Amniotic epithelial cell (primary cell): Measurements from ENCODE around the gene USP35.

Experiments
- DNase-seq: peaks from one replicate; pipeline ENCODE4 v3.0.0-alpha.2; 2010; ENCODE audit warnings: low read depth

USP35 gene

DNA sequence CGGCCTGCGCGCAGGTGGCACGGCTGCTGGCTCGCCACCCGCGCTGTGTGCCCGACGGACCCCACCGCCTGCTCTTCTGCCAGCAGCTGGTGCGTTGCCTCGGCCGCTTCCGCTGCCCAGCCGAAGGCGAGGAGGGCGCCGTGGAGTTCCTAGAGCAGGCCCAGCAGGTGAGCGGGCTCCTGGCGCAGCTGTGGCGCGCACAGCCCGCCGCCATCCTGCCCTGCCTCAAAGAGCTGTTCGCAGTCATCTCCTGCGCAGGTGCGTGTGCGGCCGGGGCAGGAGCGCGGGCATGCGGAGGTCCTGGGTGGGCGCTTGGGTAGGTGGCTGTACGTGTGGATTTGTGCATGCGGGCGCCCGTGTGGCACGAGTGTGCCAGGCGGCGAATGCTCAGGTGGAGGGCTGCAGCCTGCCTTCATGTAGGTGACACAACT is 8.0 kb downstream of the USP35 start:
- DNase-seq, result no peak

DNA sequence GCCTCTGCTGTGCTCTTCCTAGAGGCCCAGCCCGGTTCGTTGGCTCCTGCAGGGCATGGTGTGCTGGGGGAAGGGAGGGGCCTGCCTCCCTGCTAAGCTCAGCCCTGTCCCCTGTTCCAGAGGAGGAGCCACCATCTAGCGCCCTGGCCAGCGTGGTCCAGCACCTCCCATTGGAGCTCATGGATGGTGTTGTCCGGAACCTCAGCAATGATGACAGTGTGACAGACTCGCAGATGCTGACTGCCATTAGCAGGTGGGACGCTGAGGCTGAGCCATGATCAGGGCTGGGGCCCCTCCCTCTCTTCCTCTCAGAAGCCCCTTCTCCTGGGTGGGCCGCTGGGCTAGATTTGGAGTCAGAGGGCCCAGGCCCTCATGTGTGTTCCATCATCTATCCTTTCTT is 9.1 kb downstream of the USP35 start:
- DNase-seq, result no peak

- DNase-seq, result no peak
These were observed 10.4 kb downstream of the USP35 start for GRCh38 chr11:78199015-78199652.

- DNase-seq, result no peak
These were observed 10.9 kb downstream of the USP35 start for GRCh38 chr11:78199653-78200015.

DNA sequence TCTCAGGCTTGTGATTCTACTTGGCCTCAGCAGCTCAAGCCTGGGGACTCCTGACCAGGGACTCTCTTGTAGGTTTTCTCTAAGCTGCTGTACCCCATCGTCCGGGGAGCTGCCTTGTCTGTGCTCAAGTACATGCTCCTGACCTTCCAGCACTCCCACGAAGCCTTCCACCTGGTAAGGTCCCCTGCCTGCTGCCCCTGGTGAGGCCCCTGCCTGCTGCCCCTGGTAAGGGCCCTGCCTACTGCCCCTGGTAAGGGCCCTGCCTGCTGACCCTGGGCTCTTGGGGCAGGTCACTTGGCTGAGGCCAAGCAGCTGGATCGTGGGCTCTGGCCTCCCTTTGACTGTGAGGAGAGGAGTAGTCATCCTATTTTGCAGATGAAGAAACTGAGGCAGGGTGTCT is 11.3 kb downstream of the USP35 start:
- DNase-seq, result no peak

GRCh38 chr11:78200553-78200952 is 11.8 kb downstream of the USP35 start:
- DNase-seq, result no peak

DNA sequence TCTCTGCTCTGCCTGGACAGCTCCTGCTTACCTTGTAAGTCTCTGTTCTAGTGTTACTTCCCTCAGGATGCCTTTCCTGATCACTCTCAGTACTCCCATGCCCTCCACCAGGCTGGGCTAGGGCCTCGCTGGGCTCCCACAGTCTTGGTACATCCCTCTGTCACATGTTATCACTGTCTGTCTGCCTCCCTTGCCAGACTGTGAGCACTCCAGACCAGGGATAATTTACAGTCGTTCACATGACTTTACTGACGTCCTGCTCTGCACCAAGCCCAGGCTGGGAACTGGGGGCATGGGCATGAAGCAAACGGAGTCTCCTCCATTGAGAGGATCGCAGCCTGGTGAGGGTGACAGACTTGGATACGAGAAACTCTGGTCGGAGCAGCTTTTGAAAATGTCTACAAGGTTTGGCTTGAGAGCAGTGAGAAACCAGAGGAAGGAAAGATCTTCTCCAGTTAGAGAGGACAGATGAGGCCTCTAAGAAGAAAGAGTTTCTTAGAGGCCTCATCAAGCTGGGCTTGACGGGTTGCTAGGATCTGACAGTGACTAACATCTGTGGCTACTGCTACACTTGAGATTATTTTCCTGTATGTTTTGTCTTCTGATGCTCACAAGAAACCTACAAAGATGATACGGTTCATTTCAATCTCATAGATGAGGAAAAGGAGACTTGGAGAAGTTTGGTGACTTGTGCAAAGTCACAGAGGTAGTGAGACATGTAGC is 12.5 kb downstream of the USP35 start:
- no peak for DNase-seq

DNA sequence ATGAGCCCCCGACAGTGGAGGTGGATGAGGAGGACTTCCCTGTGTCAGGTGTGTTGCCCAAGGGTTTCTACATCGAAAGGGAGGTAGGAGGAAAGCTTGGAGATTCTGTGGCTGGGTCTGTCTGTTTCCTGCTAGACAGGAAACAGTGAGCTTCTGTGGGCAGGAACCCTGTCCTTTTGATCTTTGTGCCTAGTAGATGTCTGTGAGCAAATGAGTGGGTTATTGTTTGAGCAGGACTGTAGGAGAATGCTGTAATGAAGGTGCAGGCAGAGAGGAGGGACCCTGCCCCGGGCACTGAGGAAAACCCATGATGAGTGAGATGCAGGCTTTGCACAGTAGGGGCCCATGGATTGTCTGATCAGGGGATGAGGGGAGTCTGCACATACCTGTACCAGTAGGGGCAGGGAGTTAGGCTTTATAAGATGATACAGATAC is 14.0 kb downstream of the USP35 start:
- no peak for DNase-seq

DNA sequence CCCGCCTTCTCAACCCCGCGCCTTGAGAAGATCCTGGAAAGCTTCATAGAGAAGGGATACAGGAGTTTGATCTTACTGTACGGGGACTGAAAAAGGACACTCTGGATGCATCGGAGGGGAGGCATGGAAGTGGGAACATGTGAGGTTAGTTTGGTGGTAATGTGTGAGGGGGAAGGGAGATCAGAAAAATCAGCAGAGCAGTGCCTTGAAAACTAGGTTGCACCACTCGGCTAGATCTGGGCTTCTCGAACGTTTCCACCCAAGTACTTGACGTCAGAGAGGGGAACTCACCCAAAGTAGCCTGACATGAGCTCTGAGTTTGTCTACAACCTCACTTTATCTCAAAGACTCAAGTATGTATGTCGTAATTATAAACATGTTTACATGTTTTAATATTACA is 14.5 kb downstream of the USP35 start:
- no peak for DNase-seq

GRCh38 chr11:78205256-78205655 is 16.5 kb downstream of the USP35 start:
- no peak for DNase-seq

DNA sequence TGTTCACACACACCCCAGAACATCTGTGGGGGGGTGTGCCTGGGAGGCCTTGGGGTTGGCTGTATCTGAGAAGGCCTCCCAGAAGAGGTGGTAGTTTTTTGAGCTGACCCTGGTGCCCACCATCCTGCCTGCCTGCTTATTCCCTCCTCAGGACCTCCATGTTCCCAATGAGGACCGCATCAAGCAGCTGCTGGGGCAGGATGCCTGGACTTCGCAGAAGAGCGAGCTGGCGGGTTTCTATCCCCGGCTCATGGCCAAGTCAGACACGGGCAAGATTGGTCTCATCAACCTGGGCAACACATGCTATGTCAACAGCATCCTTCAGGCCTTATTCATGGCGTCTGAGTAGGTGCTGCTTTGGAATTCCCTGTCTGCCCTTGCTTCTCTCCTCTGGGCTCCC is 17.0 kb downstream of the USP35 start:
- DNase-seq, result no peak

DNA sequence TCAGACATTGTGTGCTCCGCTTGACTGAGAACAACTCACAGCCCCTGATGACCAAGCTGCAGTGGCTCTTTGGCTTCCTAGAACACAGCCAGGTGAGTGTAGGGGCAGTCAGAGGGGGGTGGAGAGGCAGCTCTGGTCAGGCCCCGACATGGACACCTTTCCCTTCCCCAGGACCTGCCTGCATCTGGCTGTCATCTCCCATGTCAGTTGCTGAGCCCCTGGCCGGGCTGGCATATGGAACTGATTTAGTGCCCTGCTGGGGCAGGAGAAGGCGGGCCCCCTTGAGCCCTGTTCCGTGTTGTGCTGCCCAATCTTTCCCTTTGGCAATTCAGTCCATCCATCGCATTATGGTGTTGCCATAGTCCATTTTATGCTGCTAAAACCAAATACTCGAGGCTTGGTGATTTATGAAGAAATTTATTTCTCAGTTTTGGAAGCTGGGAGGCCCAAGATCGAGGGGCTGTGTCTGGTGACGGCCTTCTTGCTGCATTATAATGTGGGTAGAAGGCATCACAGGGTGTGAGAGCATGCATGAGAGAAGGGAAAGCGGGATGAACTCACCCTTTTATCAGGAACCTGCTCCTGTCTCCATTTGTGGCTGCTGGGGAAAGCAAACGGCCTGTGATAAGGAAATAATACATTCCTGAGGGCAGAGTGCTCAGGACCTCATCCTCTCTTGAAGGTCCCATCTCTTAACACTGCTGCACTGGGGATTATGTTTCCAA is 19.0 kb downstream of the USP35 start:
- peak; percentile 86 for DNase-seq

DNA sequence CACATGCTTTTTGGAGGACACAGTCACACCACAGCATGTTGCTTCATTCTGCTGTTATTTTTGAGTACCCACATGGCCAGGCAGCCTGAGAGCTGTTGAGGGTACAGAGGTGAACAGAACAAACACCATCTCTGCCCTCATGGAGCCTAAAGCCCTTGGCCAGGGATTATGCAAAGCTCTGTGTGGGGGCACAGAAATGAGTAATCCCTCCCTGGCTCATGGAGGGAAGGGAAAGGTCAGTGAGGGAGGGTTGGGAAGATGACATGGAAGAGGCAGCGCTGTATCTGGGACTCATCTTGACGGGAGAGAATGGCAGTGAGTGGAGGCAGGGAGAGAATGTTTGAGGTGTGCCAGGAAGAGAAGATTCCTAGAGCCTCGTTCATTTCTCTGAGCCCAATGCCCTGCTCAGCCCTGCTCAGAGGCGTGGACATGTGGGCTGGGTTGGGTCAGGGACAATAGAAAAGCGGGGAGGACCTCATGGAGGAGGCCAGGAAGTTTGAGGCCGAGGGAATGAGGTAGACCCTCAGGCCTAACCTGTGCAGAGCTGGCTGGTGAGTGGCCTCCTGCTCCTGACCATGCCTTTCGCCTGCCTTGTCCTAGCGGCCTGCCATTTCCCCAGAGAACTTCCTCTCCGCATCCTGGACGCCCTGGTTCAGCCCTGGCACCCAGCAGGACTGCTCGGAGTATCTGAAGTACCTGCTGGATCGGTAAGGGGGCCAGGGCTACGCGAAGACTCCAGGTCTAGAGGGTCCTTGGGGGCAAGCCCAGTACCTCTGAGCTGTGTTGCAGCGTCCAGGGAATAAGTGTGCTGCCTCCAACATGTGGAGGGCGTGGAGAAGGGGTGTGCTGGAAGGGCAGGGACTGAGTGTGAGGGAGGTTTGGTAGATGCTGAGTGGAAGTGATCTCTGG is 19.8 kb downstream of the USP35 start:
- DNase-seq, result peak; percentile 90

DNA sequence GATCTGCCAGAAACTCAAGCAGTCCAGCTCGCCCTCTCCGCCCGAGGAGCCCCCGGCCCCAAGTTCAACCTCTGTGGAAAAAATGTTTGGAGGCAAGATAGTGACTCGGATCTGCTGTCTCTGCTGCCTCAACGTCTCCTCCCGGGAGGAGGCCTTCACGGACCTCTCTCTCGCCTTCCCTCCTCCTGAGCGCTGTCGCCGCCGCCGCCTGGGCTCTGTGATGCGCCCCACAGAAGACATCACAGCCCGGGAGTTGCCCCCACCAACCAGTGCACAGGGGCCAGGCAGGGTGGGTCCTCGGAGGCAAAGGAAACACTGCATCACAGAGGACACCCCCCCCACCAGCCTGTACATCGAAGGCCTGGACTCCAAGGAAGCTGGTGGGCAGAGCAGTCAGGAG is 20.8 kb downstream of the USP35 start:
- no peak for DNase-seq

GRCh38 chr11:78210000-78210608 is 21.4 kb downstream of the USP35 start:
- no peak for DNase-seq

DNA sequence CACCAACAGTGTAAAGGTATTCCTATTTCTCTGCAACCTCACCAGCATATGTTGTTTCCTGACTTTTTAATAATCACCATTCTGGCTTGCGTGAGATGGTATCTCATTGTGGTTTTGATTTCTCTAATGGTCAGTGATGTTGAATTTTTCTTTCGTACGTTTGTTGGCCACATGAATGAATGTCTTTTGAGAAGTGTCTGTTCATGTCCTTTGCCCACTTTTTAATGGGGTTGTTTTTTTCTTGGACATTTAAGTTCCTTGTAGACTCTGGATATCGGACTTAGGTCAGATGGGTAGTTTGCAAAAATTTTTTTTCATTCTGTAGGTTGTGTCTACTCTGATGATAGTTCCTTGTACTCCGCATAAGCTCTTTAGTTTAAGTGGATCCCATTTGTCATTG is 22.8 kb downstream of the USP35 start:
- no peak for DNase-seq

GRCh38 chr11:78212586-78213371 is 24.1 kb downstream of the USP35 start:
- DNase-seq, result peak; percentile 79

DNA sequence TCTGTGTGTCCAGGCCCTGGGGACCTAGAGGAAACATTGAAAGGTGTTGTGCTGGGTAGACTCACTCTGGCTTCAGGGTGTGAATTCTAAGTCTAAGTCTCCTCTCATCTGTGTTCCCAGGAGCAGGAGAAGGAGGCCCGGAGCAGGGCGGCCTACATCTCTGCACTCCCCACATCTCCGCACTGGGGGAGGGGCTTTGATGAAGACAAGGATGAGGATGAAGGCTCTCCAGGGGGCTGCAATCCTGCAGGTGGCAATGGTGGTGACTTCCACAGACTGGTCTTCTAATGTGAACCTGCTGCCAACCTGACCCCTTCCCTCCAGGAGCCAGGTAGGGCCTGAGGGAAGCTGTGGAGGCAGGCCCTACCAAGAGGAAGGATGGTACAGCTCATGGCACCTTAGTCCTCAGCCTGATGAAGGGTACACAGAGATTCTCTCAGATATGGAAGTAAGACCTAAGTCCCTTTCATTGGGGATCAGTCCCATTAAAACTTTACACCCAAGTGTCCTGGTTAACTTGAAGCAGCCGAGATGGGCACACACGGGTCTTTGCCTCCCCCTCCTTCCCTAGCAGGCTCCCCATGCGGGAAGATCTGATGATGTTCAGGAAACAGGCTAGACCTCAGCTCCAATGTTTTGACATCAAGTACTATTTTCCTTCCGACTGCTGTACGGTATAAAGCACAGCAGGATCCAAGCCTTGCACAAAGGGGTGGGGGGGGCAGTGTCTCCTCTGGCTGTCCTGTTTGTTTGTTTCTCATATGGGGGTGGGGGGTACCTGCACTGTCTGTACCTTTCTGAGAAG is 25.0 kb downstream of the USP35 start:
- DNase-seq, result no peak

DNA sequence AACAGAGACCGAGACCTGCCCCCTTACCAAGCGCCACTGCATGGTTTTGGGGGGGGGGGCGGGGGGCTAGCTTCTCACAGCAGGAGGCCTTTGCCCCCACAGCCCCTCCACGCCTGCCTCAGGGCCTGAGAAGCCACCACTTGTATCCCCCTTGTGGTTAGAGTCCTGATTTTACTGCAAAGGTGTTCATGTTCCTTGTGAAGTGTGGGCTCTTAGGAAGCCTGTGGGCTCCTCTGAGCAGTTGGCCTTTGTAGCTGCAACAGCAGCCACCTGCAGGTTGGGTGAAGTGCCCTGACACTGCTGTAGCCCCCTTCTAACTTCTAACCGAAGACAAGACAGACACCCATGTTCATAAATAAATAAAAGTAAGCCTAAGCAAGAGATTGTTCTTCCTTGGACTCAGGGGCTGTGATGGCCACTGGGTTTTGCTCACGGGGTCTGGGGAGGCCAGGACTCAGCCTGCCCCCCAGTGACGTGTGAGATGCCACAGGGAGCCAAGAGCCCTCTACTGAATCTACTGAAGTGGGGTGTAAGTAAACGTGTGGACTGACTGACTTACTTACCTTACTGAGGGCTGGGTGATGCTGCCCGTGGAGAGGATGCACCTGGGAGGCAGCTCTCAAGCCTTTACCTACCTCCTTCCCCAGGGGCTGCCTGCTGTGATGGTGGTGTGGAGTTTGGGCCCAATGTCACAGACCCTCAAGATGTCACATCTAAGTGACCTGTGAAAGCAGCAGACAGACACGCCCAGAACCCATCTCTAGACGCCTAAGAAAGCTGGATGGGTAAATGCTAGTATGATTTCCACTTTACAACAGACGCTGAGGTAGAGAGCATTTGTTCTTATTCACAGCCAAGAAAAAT is 25.8 kb downstream of the USP35 start:
- DNase-seq, result no peak
